ENCODE measurements around the gene MAT2B.

MAT2B gene

GRCh38 chr5:163551156-163551555 is 45.7 kb downstream of the MAT2B start:
- DNase-seq (ENCODE audit: low read depth): no peak

GRCh38 chr5:163552536-163552935 is 47.1 kb downstream of the MAT2B start:
- no peak for DNase-seq (ENCODE audit: low read depth)

GRCh38 chr5:163561339-163561738 is 55.9 kb downstream of the MAT2B start:
- no peak for DNase-seq (ENCODE audit: low read depth)

- no peak for DNase-seq (ENCODE audit: low read depth)
Measured at GRCh38 chr5:163562071-163562470, 56.7 kb downstream of the MAT2B start.

GRCh38 chr5:163563112-163563511 is 57.7 kb downstream of the MAT2B start:
- DNase-seq (ENCODE audit: low read depth): no peak

GRCh38 chr5:163563880-163564279 is 58.5 kb downstream of the MAT2B start:
- DNase-seq (ENCODE audit: low read depth): no peak

GRCh38 chr5:163564321-163564938 is 59.0 kb downstream of the MAT2B start:
- DNase-seq (ENCODE audit: low read depth): peak; percentile 68

GRCh38 chr5:163565492-163565891 is 60.1 kb downstream of the MAT2B start:
- DNase-seq (ENCODE audit: low read depth): peak; percentile 36

- peak; percentile 45 for DNase-seq (ENCODE audit: low read depth)
Measured at GRCh38 chr5:163565931-163566608, 60.7 kb downstream of the MAT2B start.

- DNase-seq (ENCODE audit: low read depth): no peak
Measured at GRCh38 chr5:163566678-163567077, 61.3 kb downstream of the MAT2B start.

- DNase-seq (ENCODE audit: low read depth): no peak
Measured at GRCh38 chr5:163567811-163568210, 62.4 kb downstream of the MAT2B start.

Data from ELR (cell line).